ENCODE results near the gene BTBD16.

Gene BTBD16

DNA sequence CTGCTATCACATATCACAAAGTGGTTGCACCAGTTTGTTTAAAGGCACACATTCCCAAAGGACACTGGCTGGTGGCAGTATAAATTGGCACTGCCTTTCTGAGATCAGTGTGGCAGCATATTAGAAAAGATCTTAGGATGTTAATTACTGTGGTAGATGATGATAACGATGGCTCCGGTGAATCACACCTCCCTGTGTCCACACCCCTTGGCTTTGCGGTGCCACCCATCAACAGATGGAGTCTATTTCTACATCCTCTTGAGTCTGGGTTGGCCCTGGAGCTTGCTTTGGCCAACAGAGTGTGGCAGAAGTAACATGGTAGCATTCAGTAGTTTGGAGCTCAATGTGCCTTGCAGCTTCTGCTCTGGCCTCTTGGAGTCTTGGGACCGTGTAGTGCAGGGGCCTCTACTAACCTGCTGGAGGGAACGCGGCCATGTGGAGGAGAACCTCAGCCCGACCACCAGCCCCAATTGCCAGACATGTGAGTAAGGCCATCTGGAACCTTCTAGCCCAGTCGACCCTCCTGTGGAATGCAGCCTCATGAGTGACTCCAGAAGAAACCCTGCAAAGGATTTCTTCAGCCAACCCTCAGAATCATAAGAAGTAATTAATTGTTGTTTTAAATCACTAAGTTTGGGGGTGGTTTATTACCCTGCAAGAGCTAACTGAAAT, 76.2 kb downstream of the BTBD16 start:
- DNase-seq, result no peak

DNA sequence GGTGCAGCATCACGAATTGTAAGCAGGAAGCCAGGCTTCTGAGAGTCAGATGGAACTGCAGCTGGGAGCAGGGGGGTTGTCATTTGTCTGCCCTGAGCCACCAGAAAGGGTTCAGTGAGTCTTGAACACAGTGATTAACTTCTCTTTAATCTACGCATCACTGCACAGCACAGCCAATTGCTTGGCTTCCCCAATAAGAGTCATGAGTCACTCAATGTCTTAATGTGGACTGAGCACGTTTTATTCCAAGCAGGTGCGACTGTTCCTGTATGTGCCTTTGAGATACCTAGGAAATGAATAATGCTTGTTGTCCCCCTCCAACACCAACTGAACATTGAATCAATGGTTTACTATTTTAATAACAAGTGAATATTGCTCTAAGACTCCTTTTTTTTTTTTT, 77.4 kb downstream of the BTBD16 start:
- peak in 1 of 2 experiments; percentile 12 for DNase-seq

DNA sequence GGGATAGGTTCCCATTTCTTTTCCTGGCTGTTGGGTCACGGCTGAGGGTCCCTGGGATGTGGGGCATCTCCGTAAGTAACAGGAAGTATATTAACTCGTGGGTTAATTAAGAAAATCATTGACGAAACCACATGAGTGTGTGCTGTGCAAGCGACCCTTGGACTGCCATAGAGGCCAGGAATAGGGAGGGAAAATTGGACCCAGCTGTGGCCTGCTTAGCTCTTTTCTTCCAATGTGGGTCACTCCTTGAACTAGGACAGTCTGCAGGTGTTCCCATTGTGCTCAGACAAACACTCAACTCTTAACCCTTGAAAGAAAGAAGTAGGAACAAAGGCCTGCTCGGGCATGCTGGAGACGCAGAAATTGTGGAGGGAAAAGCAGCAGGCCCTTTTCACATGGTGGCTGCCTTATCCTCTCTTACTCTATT, 77.9 kb downstream of the BTBD16 start:
- no peak for DNase-seq

DNA sequence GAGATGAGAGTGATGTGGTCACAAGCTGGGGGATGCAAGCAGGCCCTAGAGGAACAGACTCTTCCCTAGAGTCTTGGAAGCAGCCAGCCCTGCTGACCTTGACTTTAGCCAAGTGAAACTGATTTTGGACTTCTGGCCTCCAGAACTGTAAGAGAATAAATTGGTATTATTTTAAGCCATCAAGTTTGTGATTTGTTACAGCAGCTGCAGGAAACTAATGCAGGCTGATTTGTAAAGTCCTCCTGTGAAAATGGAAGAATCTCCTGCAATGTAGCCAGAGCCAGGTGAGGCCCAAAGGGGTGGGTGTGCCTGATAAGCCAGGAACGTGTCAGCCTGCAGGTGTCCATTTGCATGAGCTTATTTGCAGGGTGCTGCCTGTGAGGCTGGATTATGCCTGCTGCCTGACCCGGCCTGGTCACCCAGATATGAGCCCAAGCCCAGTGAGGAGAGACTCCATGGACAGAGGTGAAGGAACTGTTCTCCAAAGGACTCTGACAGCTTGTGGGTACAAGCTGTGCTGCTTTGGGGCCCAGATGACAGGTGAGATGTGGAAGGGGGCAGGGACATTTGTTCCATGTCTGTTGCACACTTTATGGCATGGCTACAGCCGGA, 78.8 kb downstream of the BTBD16 start:
- no peak for DNase-seq

DNA sequence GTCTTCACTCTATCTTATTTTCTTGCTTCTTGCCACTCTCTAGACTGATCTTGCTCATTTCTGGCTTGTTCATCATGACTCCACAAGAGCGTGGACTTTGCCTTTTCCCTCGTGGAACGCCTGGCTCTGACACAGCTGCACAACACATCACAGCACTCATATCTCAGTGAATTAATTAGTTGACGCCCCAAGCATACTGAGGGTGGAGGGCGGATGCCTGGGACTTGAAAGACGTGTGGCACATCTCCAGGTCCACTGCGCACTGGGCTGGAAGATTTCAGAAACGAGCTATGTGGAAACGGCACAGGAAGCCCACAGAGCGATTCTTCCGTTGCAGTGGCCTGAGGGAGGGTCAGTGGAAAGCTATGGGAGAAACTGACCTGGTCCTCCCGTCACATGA, 79.8 kb downstream of the BTBD16 start:
- no peak for DNase-seq

DNA sequence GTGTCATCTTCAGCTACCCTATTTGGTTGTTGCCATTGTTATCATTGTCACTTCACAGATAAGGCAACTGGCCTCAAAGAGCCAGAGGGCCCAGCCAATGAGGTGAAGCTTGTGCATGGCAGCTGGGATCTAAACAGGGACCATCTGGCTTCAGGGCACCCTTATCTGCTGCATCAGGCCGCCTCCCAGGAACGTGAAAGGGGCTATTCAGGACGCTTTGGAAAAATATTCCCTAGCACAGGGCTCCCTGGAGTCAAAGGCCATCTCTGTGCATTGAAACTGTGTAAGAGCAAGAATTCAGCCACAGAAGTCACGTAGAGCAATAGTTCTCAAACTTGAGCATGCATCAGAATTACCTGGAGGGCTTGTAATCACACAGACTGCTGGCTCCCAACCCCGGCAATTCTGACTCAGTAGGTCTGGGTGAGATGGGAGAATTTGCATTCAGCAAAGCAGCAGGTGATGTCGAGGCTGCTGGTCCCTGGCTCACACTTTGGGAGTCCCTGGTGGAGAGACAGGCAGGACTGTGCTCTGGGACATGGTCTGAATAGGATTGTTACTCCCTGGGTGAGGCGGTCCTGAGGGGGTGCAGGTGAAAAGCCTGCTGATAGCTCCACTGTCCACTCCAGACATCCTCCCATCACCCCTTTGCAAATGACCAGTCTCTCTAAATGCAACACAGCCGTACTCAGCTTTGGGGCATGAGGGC, 81.9 kb downstream of the BTBD16 start:
- DNase-seq, result no peak

DNA sequence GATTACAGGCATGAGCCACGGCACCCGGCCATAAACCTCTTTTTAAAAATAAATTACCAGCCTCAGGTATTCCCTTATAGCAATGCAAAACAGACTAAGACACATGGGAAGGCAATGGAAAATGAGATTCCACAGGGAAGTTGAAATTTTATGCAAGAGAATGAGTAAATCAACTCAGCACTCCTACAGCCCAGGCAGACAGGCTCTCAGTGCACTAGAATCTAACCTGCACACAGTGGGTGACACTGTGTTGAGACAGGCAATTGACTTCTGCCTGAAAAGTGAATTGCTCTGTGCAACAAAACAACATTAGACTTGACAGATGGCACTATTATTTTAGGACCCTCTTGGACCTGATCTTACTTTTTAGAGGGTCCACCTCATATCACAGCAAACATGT, 83.3 kb downstream of the BTBD16 start:
- no peak for DNase-seq

DNA sequence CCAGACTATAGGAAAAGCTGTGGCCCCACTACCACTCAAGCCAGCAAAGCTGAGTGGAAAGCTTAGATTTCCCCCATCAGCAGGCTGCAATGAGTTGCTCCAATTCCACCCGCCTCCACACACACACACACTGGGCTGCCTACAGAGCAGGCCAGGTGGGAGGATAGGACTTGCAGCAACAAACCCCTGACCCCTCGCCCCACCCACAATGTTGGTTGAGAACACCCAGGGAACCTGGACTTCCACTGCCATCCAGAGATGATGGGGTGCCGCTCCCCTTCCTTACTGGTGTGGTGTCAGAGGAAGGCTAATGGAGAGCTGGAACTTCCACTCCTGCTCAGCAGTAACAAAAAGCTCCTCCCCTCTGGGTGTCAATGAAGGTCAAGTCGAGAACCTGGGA, 86.6 kb downstream of the BTBD16 start:
- no peak for DNase-seq

DNA sequence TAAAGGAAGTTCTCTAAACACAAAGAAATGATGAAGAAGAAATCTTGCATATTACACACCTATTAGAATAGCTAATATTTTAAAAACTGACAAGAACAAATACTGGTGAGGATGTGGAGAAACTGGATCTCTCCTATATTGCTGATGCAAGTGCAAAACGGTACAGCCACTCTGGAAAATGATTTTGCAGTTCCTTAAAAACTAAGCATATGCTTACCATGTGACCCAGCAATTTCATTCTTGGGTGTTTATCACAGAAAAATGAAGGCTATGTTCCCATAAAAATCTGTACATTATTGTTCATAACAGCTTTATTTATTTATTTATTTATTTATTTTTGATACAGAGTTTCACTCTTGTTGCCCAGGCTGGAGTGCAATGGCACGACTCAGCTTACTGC, 88.5 kb downstream of the BTBD16 start:
- DNase-seq, result no peak

DNA sequence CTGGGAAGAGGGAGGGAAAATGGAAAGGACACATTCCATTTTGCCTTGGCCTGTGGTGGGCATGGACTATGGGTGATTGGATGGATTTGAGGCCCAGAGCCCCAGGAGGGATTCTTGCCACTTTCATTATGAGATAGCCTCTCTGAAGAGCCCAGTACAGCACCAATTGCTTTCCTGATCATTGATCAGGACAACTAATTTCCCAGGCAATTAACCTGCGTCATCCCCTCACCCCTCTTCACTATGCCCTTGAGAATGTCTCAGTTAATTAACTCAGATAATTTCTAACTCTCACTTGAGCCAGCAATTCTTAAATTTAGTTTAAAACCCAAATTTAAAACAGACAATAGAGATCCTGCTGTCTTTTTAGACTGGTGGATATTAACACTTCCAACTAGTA, 90.0 kb downstream of the BTBD16 start:
- DNase-seq, result no peak

DNA sequence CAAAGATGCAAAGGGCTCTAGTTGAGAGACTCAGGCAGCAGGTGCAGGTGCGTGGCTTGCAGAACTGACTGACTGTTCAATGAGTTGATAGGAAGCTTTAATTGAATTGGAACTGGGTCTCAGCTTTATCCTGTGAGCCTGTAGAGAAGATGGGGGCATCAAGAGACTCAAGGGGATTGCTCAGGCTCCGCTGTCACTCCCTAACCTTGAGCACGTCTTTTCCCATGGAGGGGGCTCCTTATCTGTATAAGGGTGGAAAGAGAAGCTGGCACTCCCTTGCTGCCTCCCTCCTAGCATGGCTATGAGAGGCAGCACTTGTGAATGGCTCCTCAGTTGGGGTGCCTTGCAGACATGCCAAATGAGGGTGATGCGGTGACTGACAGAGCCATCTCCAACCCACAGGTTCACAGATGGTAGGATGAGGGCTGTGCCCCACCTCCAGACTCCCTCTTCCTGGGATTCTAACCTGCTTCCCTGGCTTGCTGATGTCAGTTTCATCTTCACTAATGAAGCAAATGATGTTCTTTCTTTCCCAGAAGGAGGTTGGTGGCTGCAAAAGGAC, 91.0 kb downstream of the BTBD16 start:
- DNase-seq, result no peak

DNA sequence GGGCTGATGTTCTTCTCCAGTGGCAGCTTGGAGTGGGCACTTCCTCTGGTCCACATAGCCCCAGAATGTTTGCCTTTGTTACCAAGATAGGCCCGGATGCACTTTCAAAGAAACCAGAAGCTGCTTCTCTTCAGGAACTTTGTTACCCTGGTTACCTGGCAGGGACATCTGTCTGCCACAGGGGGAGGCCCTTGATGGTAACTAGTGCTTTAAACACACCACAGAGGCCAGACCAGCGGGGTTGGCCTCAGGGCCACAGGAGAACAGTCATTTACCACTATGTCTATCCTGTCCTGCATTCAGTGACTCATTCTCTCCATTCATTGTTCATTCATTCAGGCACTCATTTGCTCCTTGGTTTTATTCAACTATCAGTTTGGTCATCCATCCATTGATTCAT, 91.5 kb downstream of the BTBD16 start:
- no peak for DNase-seq

DNA sequence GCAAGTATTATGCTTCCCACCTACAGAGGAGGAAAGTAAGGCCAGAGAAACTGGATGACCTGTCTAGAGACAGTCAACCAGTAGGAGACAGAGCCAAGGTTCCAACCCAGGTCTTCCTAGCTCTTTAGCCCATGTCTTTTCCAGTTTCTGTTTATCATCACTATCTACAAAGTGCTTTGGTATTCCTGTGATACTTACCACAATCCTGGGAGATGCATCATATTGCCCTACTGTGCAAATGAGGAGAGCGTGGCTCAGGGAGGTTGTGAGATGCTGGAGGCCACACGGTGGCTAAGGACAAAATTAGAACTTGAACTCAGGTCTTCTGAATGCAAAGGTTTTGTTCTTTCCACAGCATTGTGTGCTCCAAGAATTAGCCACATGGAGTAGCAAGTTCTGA, 92.2 kb downstream of the BTBD16 start:
- DNase-seq, result no peak

DNA sequence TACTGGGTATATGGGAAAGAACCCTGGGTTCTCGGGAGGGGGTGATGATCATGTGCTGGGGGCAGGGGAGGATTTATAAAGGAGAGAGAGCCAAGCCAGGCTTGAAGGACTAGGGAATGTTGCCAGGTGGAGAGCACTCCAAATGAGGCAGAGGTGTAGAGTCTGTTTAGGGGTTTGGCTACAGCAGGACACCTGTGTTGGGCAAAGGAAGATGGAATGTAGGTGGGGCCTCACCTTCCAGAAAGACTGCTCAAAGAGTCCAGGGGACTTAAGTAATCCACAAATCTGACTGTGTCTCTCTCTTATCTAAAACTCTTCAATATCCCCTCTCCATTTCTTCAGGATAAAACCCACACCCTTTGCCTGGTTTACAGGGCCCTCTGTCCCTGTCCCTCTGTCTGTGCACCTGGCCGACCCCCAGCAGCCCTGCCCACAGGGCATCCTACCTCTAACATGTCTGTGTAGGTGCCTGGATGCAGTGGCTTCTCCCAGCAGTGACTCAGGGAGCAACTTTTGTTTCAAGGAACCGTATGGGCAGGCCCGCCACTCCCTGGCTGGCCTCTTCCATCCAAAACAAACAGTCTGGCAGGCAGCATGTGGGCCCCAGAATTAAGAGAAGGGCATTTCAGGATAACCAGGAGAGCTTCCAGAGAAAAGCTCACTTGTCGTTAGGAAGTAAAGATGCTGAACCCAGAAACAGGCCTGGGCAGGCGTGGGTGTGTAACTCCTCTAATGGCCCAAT, 92.8 kb downstream of the BTBD16 start:
- DNase-seq, result no peak

DNA sequence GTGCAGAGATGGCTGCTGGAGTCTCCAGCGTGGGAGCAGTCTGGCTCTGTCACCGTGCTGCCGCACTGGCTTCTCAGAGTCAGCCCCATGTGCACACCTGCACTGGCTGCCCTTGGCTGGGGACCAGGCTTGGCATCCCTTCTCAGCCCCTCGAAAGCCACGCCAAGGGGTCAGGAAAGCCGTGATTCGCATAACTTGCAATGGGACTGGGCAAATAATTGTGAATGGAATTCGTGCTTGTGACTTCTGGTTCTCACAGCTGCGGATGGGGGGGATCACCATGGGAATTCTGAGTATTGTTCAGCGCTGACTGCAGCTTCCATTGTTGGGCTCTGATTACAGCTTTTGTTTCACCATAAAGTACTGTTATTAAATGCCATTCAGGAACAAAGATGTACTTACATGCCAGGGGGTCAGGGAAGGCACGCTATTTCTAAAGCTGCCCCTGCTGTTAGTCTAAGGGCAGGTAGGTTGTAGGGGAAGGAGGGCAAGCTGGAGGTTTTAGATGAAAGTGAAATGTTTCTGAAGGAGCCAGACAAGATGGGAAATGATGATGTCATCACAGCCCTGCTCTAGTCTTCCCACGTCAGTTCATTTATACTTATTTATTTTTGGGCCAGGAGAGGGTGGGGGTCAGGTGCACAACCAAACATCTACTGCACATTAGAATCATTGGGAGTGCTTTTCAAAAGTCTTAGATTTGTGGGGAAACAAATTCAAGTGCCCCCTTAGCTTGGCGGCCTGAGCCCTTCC, 97.6 kb downstream of the BTBD16 start:
- DNase-seq, result no peak

DNA sequence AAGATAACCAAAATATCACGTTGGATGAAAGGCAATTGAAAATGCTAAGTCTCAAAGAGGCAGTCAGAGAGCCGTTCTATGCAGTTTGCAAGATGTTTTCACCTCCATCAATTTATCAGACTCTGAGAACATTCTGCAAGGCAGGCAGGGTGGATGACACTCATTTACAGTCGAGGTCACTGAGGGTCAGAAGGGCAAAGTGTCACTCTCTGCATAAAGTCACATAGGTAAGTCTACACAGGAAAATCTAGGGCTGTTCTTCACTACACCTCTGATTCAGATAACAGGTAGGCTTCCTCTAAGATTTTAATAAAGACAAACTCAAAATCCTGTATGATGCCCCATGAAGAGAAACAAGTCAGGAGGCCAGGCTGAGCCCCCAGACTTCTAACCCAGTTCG, 102.0 kb downstream of the BTBD16 start:
- DNase-seq, result no peak

DNA sequence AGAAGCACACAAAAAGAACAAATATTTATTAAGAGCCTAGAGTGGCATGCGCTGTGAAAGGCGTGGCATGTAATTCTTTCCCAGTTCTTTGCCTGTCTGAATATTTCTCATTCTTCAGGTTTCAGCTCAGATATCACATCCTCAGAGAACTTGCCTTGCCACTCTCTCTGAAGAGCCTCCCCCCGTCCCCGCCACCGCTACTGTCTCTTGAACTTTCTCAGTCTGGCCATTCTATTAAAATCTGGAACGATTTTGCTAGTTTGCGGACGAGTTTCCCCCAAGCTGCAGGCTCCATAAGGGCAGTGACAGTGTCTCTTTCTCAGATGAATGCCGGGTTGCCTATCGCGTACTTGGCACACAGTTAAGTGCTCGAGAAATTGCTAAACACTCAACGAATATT, 102.6 kb downstream of the BTBD16 start:
- DNase-seq, result no peak

DNA sequence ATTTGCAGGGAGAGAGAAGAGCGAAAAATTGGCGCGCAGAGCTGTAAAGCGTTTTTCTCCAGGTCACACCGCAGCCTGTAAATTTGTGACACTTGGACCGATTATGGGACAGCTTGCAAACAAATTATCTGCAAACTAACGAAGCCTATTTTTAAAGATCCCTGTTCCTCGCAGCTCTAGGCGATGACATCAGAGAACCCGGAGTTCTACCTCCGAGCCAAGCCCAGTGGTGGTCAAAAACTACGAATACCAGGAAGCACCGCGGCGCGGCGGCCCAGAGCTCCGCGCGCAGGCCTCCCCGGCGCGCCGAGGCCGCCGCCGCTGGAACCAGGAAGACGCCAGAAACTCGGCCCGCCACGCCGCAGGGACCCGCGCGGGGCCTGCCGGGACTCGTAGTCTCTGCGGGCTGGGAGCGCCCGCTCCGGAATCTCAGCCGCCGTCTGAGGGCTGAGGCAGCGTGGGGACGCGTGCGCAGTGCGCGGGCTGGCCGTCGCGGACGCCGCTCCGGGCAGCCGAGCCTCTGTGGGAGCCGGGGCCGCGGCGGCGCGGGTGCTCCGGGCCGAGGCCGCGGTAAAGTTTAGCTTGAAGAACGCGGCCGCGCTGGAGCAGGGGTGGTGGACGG, 103.3 kb downstream of the BTBD16 start, which contains the start of gene PLEKHA1:
TSS of gene PLEKHA1 (plus strand) at position 472 of the 622 bp plus-strand sequence. CDS start 18,493 bp downstream, outside the sequence.
- DNase-seq, result peak; percentile 91 to 92

DNA sequence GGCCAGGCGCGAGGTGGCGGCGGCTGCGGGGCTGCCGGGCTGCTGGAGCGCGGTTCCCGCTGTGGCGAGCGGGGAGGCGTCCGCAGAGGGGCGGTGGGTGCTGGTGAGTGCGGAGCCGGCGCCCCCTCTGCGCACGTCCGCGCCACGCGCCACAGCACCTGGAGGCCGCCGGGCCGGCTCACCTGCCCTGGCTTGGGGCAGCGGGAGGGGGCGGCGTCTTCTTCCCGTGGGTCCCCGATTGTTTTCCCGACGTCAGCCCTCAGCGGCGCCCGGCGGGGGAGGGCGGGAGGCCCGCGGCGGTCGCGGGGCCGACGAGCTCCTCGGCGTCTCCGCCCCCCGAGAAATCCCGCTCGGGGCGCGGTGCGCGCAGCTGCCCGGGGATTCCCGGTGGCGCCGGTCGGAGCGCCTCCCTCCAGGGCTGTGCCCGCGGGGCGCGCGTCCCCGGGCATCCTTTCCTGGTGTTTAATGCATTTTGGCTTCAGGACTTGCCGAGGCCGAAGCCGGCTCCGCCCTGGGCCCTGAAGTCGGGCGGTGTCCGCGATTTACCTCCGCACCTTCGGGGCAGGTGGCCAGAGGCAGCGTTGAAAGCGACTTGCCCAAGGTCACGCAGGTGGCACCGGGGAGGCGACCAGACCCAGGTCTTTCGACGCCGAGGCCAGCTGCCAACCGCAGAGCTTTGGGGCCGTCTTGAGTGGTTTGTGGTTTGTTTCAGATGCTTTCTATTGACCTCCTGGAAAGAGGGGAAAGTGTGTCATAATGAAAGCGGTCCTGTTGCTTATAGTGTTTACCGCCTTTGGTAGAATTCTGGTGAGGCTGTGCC, 104.0 kb downstream of the BTBD16 start:
- peak; percentile 47 to 60 for DNase-seq

DNA sequence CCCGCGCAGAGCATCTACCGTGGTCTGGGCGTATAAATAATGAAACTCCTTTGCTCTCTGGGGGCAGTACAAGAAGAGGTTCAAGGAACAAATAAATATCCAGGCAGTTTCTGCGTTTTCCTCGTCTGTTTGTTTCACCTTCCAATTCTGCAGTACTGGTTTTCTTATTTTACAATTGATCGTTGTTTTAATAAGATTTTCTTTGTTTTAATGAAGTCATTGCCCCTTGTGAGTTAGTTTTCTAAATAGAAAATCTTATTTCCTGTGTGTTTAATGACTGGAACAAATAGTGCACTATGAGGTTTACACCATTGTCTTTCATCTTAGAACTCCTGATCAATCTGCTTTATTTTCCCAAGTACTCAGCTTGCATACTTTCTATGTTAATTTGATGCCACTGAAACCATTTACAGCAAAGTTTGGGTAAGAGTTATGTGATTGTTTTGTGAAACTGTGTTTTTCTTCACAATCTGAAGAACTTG, 104.6 kb downstream of the BTBD16 start:
- DNase-seq, result no peak
